GM21423 (cell line): Measurements from ENCODE around the gene SLC25A45.

Source experiments
- ATAC-seq: cut with Tn5 transposase; IDR thresholded peaks from one replicate; pipeline ENCODE4 v1.9.1; 2021; ENCODE audit warnings: mild to moderate bottlenecking, moderate library complexity; ENCODE audit not compliant: unreplicated experiment

Gene SLC25A45

DNA sequence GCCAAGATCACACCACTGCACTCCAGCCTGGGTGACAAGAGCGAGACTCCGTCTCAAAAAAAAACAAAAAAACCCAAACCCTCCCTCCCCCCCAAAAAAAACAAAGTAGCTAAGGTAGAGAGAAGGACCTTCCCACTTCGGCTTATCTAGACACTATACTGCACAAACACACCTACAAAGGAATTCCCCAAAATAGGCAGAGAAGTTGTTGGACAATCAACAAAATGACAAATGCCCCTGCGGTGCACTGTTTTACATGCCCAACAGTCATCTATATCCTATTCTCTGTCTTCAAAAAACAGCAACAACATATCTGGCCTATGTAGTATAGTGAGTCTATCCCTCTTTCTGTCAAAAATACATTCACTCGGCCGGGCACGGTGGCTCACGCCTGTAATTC, 55.4 kb downstream of the SLC25A45 start:
- ATAC-seq = no peak

DNA sequence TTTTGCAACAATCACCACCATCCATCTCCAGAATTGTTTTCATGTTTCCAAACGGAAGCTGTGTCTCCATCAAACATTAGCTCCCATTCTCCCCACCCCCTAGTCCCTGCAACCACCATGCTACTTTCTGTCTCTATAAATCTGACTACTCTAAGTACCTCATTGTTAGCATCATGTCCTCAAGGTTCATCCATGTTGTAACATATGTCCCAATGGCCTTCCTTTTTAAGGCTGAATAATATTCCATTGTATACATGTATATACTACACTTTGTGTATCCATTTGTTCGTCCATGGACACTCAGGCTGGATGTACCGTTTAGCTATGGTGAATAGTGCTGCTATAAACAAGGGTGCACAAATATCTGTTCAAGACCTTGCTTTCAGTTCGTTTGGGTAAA, 57.0 kb downstream of the SLC25A45 start:
- ATAC-seq = no peak
